Thoracic aorta (tissue), 2 donors: ENCODE data around the gene RAI1. TPM values are rescaled to one million over a fixed set of nuclear protein-coding genes. Genes with fewer than 3 reads are reported as not detected.

ENCODE experiments used
- ATAC-seq: fragments of 150-250 bp; one replicate; pipeline ENCODE4 v1.8.0; 2017; ENCODE audit warnings: low read depth; ENCODE audit not compliant: insufficient number of reproducible peaks, low FRiP score
- DNase-seq: peaks from one replicate; pipeline ENCODE4 v3.0.0-alpha.2; 2020; ENCODE audit warnings: low spot score
- H3K27ac ChIP-seq, 2 donors: fragments of 200-600 bp; sonication (generic); 1 replicate in 1 of 2; 2 replicates in 1 of 2; pipeline ENCODE4 v1.5.1; 2016; ENCODE audit warnings: mild to moderate bottlenecking in 2 of 2, moderate library complexity in 2 of 2
- H3K27me3 ChIP-seq: fragments of 200-600 bp; sonication (generic); replicated peaks from 2 replicates; pipeline ENCODE4 v1.6.0; 2016; ENCODE audit warnings: mild to moderate bottlenecking; ENCODE audit not compliant: insufficient read depth
- H3K36me3 ChIP-seq: fragments of 200-600 bp; sonication (generic); one replicate; pipeline ENCODE4 v1.5.1; 2016
- H3K4me1 ChIP-seq, 2 donors: fragments of 200-600 bp; sonication (generic); 1 replicate in 1 of 2; 2 replicates in 1 of 2; pipeline versions ENCODE4 v1.5.1 to v1.6.0; 2016; ENCODE audit warnings: low read depth in 2 of 2, mild to moderate bottlenecking in 1 of 2; ENCODE audit not compliant: control insufficient read depth in 1 of 2
- H3K4me3 ChIP-seq: fragments of 200-600 bp; sonication (generic); 2 replicates; pipeline ENCODE4 v1.5.1; 2016; ENCODE audit warnings: mild to moderate bottlenecking
- H3K9me3 ChIP-seq: fragments of 200-600 bp; sonication (generic); 2 replicates; pipeline ENCODE4 v1.5.1; 2016
- total RNA-seq, 2 donors: library from RNA; depleted of rRNA; stranded (reverse); fragments of >200 nt; gene quantifications; one replicate each; pipeline versions ENCODE4 v1.1.0 to v1.2.3, GENCODE V29; 2016
- TF ChIP-seq, protein P1 (sequence below): fragments of 200-600 bp; sonication (generic); IDR thresholded peaks from one replicate; pipeline ENCODE4 v1.5.1; 2019; ENCODE audit warnings: antibody characterized with exemption

RAI1 gene
- total RNA-seq, 2 donors from 2014 or later, result 21.0 to 31.5 TPM

DNA sequence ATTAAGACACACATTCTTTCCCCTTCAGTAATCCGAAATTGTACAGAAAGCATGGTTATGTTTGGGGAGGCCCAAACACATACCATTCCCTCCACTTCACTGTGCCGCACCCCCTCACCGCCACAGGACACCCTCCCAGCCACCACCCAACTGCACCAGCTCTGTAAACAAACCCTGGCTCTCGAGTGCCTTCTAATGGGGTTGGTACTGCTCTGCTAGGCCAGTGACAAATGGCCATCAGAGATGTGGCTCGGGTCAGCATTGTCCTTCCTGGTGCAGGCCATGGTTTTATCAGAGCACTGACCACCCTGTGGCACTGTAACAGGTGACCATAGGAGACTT lies 179.5 kb downstream of the RAI1 start:
- Histone ChIP-seq H3K27me3 (no peaks in the 10 kb centered on the region), H3K36me3 (peaks cover 3% of the 10 kb centered on the region), H3K27ac (no peak overlapping the region), H3K9me3 (no peaks in the 10 kb centered on the region), H3K4me3 (no peak overlapping the region), H3K4me1 (peaks cover 6 to 17% of the 10 kb centered on the region in 2 donors)
- DNase-seq, result no peak
- TF ChIP-seq, protein P1, sequence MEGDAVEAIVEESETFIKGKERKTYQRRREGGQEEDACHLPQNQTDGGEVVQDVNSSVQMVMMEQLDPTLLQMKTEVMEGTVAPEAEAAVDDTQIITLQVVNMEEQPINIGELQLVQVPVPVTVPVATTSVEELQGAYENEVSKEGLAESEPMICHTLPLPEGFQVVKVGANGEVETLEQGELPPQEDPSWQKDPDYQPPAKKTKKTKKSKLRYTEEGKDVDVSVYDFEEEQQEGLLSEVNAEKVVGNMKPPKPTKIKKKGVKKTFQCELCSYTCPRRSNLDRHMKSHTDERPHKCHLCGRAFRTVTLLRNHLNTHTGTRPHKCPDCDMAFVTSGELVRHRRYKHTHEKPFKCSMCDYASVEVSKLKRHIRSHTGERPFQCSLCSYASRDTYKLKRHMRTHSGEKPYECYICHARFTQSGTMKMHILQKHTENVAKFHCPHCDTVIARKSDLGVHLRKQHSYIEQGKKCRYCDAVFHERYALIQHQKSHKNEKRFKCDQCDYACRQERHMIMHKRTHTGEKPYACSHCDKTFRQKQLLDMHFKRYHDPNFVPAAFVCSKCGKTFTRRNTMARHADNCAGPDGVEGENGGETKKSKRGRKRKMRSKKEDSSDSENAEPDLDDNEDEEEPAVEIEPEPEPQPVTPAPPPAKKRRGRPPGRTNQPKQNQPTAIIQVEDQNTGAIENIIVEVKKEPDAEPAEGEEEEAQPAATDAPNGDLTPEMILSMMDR, result no peak
- no peak for ATAC-seq

Other genes with a start within 250 kb of the RAI1 start
- gene MED9, start 204.5 kb upstream of the RAI1 start, total RNA-seq, result 10 to 100 TPM in 1 of 2 donors, 1 to 10 TPM in 1; 6.6 to 15.2 TPM
- gene RASD1, start 185.1 kb upstream of the RAI1 start, total RNA-seq, result 10 to 100 TPM; 23.0 to 28.9 TPM
- gene PEMT, start 89.8 kb upstream of the RAI1 start, total RNA-seq, result 10 to 100 TPM; 15.7 to 22.1 TPM
- 10 to 100 TPM; 56.2 to 64.2 TPM for gene SREBF1, start 155.5 kb downstream of the RAI1 start, total RNA-seq